ENCODE results near the gene FGF8.

FGF8 gene

GRCh38 chr10:101777619-101778145 lies 1.8 kb upstream of the FGF8 start:
- no peak overlapping the region for H3K27ac Mint-ChIP-seq
- peak overlapping the region; percentile 61 for H3K4me3 Mint-ChIP-seq
- H3K27me3 Mint-ChIP-seq, result peaks cover 27% of the 10 kb centered on the region
- no peaks in the 10 kb centered on the region for H3K9me3 Mint-ChIP-seq (ENCODE audit: low read depth)
- peaks cover 14% of the 10 kb centered on the region for H3K36me3 Mint-ChIP-seq
- H3K4me1 Mint-ChIP-seq (ENCODE audit: low read depth), result peaks cover 40% of the 10 kb centered on the region

GRCh38 chr10:101776161-101776817 lies 375 bp upstream of the FGF8 start:
- H3K27me3 Mint-ChIP-seq, result peaks cover 34% of the 10 kb centered on the region
- peak overlapping the region; percentile 61 for H3K4me3 Mint-ChIP-seq
- H3K4me1 Mint-ChIP-seq (ENCODE audit: low read depth), result peaks cover 34% of the 10 kb centered on the region
- H3K9me3 Mint-ChIP-seq (ENCODE audit: low read depth), result no peaks in the 10 kb centered on the region
- peaks cover 10% of the 10 kb centered on the region for H3K36me3 Mint-ChIP-seq
- H3K27ac Mint-ChIP-seq, result no peak overlapping the region

GRCh38 chr10:101774589-101775272 lies 1.2 kb downstream of the FGF8 start:
- Mint-ChIP-seq H3K27me3 (peaks cover 36% of the 10 kb centered on the region), H3K9me3 (ENCODE audit: low read depth) (no peaks in the 10 kb centered on the region), H3K4me3 (peak overlapping the region; percentile 51), H3K4me1 (ENCODE audit: low read depth) (peaks cover 27% of the 10 kb centered on the region), H3K36me3 (peaks cover 10% of the 10 kb centered on the region), H3K27ac (no peak overlapping the region)

- Mint-ChIP-seq H3K36me3 (peaks cover 10% of the 10 kb centered on the region), H3K27ac (no peak overlapping the region), H3K9me3 (ENCODE audit: low read depth) (no peaks in the 10 kb centered on the region), H3K27me3 (peaks cover 34% of the 10 kb centered on the region), H3K4me1 (ENCODE audit: low read depth) (peaks cover 22% of the 10 kb centered on the region), H3K4me3 (no peak overlapping the region)
Measured at GRCh38 chr10:101773923-101774588, 1.9 kb downstream of the FGF8 start.

GRCh38 chr10:101772895-101773761 lies 2.8 kb downstream of the FGF8 start:
- H3K4me3 Mint-ChIP-seq, result no peak overlapping the region
- H3K27me3 Mint-ChIP-seq, result peaks cover 29% of the 10 kb centered on the region
- no peaks in the 10 kb centered on the region for H3K9me3 Mint-ChIP-seq (ENCODE audit: low read depth)
- H3K4me1 Mint-ChIP-seq (ENCODE audit: low read depth), result peaks cover 18% of the 10 kb centered on the region
- peaks cover 7% of the 10 kb centered on the region for H3K36me3 Mint-ChIP-seq
- no peak overlapping the region for H3K27ac Mint-ChIP-seq

- Mint-ChIP-seq H3K4me3 (no peak overlapping the region), H3K27me3 (peaks cover 21% of the 10 kb centered on the region), H3K9me3 (ENCODE audit: low read depth) (no peaks in the 10 kb centered on the region), H3K36me3 (no peaks in the 10 kb centered on the region), H3K4me1 (ENCODE audit: low read depth) (peaks cover 14% of the 10 kb centered on the region), H3K27ac (no peak overlapping the region)
Measured at GRCh38 chr10:101772017-101772894, 3.7 kb downstream of the FGF8 start.

- no peak overlapping the region for H3K4me3 Mint-ChIP-seq
- H3K27me3 Mint-ChIP-seq, result peaks cover 20% of the 10 kb centered on the region
- H3K36me3 Mint-ChIP-seq, result no peaks in the 10 kb centered on the region
- H3K4me1 Mint-ChIP-seq (ENCODE audit: low read depth), result peaks cover 12% of the 10 kb centered on the region
- H3K27ac Mint-ChIP-seq, result no peak overlapping the region
- no peaks in the 10 kb centered on the region for H3K9me3 Mint-ChIP-seq (ENCODE audit: low read depth)
Measured at GRCh38 chr10:101771380-101771779, 4.5 kb downstream of the FGF8 start.

- Mint-ChIP-seq H3K27ac (no peak overlapping the region), H3K36me3 (no peaks in the 10 kb centered on the region), H3K27me3 (peaks cover 20% of the 10 kb centered on the region), H3K9me3 (ENCODE audit: low read depth) (no peaks in the 10 kb centered on the region), H3K4me3 (no peak overlapping the region), H3K4me1 (ENCODE audit: low read depth) (peaks cover 12% of the 10 kb centered on the region)
Measured at GRCh38 chr10:101770331-101771215, 5.3 kb downstream of the FGF8 start.

GRCh38 chr10:101769541-101770180 lies 6.3 kb downstream of the FGF8 start:
- Mint-ChIP-seq H3K9me3 (ENCODE audit: low read depth) (no peaks in the 10 kb centered on the region), H3K27ac (no peak overlapping the region), H3K36me3 (no peaks in the 10 kb centered on the region), H3K4me1 (ENCODE audit: low read depth) (peaks cover 10% of the 10 kb centered on the region), H3K27me3 (peaks cover 22% of the 10 kb centered on the region), H3K4me3 (no peak overlapping the region)

- H3K36me3 Mint-ChIP-seq, result no peaks in the 10 kb centered on the region
- peaks cover 1% of the 10 kb centered on the region for H3K4me1 Mint-ChIP-seq (ENCODE audit: low read depth)
- H3K27ac Mint-ChIP-seq, result no peak overlapping the region
- H3K9me3 Mint-ChIP-seq (ENCODE audit: low read depth), result no peaks in the 10 kb centered on the region
- H3K27me3 Mint-ChIP-seq, result peaks cover 17% of the 10 kb centered on the region
- H3K4me3 Mint-ChIP-seq, result no peak overlapping the region
Measured at GRCh38 chr10:101768791-101769170, 7.1 kb downstream of the FGF8 start.

GRCh38 chr10:101767966-101768790 lies 7.7 kb downstream of the FGF8 start:
- Mint-ChIP-seq H3K4me3 (no peak overlapping the region), H3K27me3 (peaks cover 12% of the 10 kb centered on the region), H3K9me3 (ENCODE audit: low read depth) (no peaks in the 10 kb centered on the region), H3K27ac (no peak overlapping the region), H3K36me3 (no peaks in the 10 kb centered on the region), H3K4me1 (ENCODE audit: low read depth) (no peaks in the 10 kb centered on the region)

- Mint-ChIP-seq H3K4me3 (no peak overlapping the region), H3K4me1 (ENCODE audit: low read depth) (no peaks in the 10 kb centered on the region), H3K27ac (no peak overlapping the region), H3K9me3 (ENCODE audit: low read depth) (no peaks in the 10 kb centered on the region), H3K27me3 (peaks cover 11% of the 10 kb centered on the region), H3K36me3 (no peaks in the 10 kb centered on the region)
Measured at GRCh38 chr10:101767600-101767945, 8.3 kb downstream of the FGF8 start.

All from activated naive CD8-positive, alpha-beta T cell (primary cell).